Natural killer cell (primary cell): ENCODE measurements around the gene SAMD4A. TPM values are rescaled to one million over a fixed set of nuclear protein-coding genes. Genes with fewer than 3 reads are reported as not detected.

ENCODE experiments used
- ATAC-seq, 3 donors: fragments of 150-1000 bp in 2 of 3; fragments of 200-7000 bp in 1 of 3; cut with Tn5 transposase; 1 replicate in 1 of 3; 2 replicates in 2 of 3; pipeline ENCODE4 v1.10.0; 2021; ENCODE audit warnings: mild to moderate bottlenecking in 2 of 3, moderate library complexity in 2 of 3
- DNase-seq, 2 donors: peaks; one replicate each; pipeline versions ENCODE4 v3.0.0 to v3.0.0-alpha.2; 2013 to 2021; ENCODE audit warnings: mixed read lengths in 1 of 2
- H3K27ac ChIP-seq: one replicate; pipeline ENCODE4 v1.5.1; 2013; ENCODE audit warnings: mild to moderate bottlenecking, low read length
- H3K27me3 ChIP-seq: one replicate; pipeline ENCODE4 v1.6.1; 2013; ENCODE audit warnings: low read length; ENCODE audit not compliant: control insufficient read depth, insufficient read depth
- H3K36me3 ChIP-seq: one replicate; pipeline ENCODE4 v1.6.1; 2013; ENCODE audit warnings: low read length; ENCODE audit not compliant: control insufficient read depth, insufficient read depth
- H3K4me1 ChIP-seq: one replicate; pipeline ENCODE4 v1.6.1; 2013; ENCODE audit warnings: low read length; ENCODE audit not compliant: control insufficient read depth, insufficient read depth
- H3K4me3 ChIP-seq: one replicate; pipeline ENCODE4 v1.5.1; 2013; ENCODE audit warnings: low read length
- H3K9me3 ChIP-seq: one replicate; pipeline ENCODE4 v1.6.1; 2013; ENCODE audit warnings: low read length; ENCODE audit not compliant: control insufficient read depth, insufficient read depth
- H3K27ac Mint-ChIP-seq, 2 donors: one replicate each; pipeline ENCODE4 v1.8.0; 2022; ENCODE audit warnings: mild to moderate bottlenecking in 2 of 2, mixed read lengths in 2 of 2, moderate library complexity in 1 of 2
- H3K27me3 Mint-ChIP-seq, 2 donors: one replicate each; pipeline ENCODE4 v1.8.0; 2022; ENCODE audit warnings: low read depth in 2 of 2, mixed read lengths in 2 of 2
- H3K36me3 Mint-ChIP-seq: one replicate; pipeline ENCODE4 v1.8.0; 2022; ENCODE audit warnings: mixed read lengths
- H3K4me1 Mint-ChIP-seq, 2 donors: one replicate each; pipeline ENCODE4 v1.8.0; 2022; ENCODE audit warnings: mixed read lengths in 2 of 2
- H3K4me3 Mint-ChIP-seq: one replicate; pipeline ENCODE4 v1.8.0; 2022; ENCODE audit warnings: mild to moderate bottlenecking, moderate library complexity, mixed read lengths
- H3K9me3 Mint-ChIP-seq, 2 donors: one replicate each; pipeline ENCODE4 v1.8.0; 2022; ENCODE audit warnings: mixed read lengths in 2 of 2
- CTCF ChIP-seq: fragments of 200-600 bp; IDR thresholded peaks from one replicate; pipeline ENCODE4 v1.8.0; 2022; ENCODE audit warnings: antibody characterized with exemption
- WGBS: methylation state at CpG from one replicate; pipeline ENCODE4 v1.1.7; 2013; ENCODE audit warnings: missing lambda C conversion rate; ENCODE audit not compliant: insufficient coverage; 5-methylcytosine and 5-hydroxymethylcytosine counted together
- intact Hi-C: fragments of 100-400 bp; cut with micrococcal nuclease; formaldehyde crosslinking; loops from one replicate; pipeline ENCODE4 v1.14.2; 2022
- total RNA-seq, 4 donors: library from RNA; stranded (reverse); fragments of 120-200 nt in 1 of 4; gene quantifications; one replicate each; pipeline versions ENCODE4 v1.2.3 to v1.2.4, GENCODE V29; 2013 to 2022

Gene SAMD4A
- total RNA-seq, 3 donors from 2014 or later (not counting 1 experiment from before 2014, with no cell fraction given) = 0.70 to 1.6 (median 1.4) TPM

DNA sequence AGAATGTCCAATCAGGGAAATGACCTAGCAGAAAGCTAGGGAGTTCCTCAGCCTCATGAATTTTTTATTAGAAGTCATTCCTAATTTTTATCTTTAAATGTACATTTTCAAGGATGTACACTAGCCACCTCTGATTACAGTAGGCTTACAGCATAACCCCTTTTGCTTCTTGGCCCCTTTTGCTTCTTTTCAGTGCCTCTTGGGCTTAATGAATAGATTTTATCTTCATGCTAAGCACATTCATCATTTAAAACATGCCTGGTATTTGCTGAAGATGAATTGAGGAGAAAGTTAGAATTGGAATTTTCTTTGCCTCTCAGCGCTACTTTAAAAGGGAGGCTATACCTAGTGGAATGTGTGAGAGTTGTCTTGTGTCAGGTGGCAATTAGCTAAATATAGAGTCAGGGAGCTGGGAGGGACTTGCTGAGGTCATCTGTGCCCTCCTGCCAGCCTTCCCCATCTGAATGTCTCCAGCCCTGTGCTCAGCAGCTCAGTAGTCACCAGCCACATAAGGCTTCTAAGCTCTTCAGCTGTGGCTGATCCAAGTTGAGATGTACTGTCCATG lies 132.1 kb downstream of the SAMD4A start:
- no peak overlapping the region for H3K4me3 Mint-ChIP-seq
- no peaks in the 10 kb centered on the region for H3K9me3 Mint-ChIP-seq
- Histone ChIP-seq H3K4me3 (no peak overlapping the region), H3K36me3 (no peaks in the 10 kb centered on the region), H3K27me3 (peaks cover 11% of the 10 kb centered on the region), H3K4me1 (no peaks in the 10 kb centered on the region), H3K9me3 (no peaks in the 10 kb centered on the region), H3K27ac (no peak overlapping the region)
- ATAC-seq (no peak), DNase-seq (no peak)
- 89% methylated on average over 1 of the region's 1 CpG for WGBS
- no peaks in the 10 kb centered on the region for H3K4me1 Mint-ChIP-seq
- peaks cover 27 to 52% of the 10 kb centered on the region in 2 donors for H3K27me3 Mint-ChIP-seq
- intact Hi-C loops = no loop called here
- H3K36me3 Mint-ChIP-seq = no peaks in the 10 kb centered on the region
- H3K27ac Mint-ChIP-seq = no peak overlapping the region
- no peak for TF ChIP-seq CTCF

- H3K36me3 Mint-ChIP-seq = no peaks in the 10 kb centered on the region
- H3K36me3 ChIP-seq = no peaks in the 10 kb centered on the region
- no peak for TF ChIP-seq CTCF
- peaks cover 11% of the 10 kb centered on the region for H3K27me3 ChIP-seq
- intact Hi-C loops = no loop called here
- H3K4me1 Mint-ChIP-seq = no peaks in the 10 kb centered on the region
- no peak overlapping the region for H3K27ac ChIP-seq
- H3K4me3 Mint-ChIP-seq = no peak overlapping the region
- peaks cover 23 to 46% of the 10 kb centered on the region in 2 donors for H3K27me3 Mint-ChIP-seq
- no peak for ATAC-seq
- H3K4me1 ChIP-seq = no peaks in the 10 kb centered on the region
- no peaks in the 10 kb centered on the region for H3K9me3 Mint-ChIP-seq
- no peak overlapping the region for H3K27ac Mint-ChIP-seq
- no peak overlapping the region for H3K4me3 ChIP-seq
- DNase-seq = no peak
- H3K9me3 ChIP-seq = no peaks in the 10 kb centered on the region
- 83% methylated on average over 3 of the region's 3 CpGs for WGBS
Observed at GRCh38 chr14:54699735-54700134, 132.8 kb downstream of the SAMD4A start.

DNA sequence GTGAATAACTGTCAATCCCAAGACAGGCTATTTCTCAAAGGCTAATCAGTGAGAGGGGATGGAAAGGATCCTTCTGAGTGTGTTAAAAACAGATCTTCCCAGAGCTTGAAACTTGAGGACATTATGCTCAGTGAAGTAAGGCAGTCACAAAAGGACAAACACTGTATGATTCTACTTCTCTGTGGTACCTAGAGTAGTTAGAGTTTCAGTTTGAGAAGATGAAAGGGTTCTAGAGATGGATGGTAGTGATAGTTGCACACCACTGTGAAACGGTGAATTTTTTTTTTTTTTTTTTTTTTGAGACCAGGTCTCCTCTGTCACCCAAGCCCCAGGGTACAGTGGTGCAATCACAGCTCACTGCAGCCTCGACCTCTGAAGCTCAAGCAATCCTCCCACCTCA lies 133.8 kb downstream of the SAMD4A start:
- Histone ChIP-seq H3K27me3 (peaks cover 9% of the 10 kb centered on the region), H3K9me3 (no peaks in the 10 kb centered on the region), H3K4me1 (no peaks in the 10 kb centered on the region), H3K27ac (no peak overlapping the region), H3K4me3 (no peak overlapping the region), H3K36me3 (no peaks in the 10 kb centered on the region)
- 36% methylated on average over 2 of the region's 2 CpGs for WGBS
- DNase-seq (no peak), ATAC-seq (no peak)
- Mint-ChIP-seq H3K27ac (no peak overlapping the region), H3K4me3 (no peak overlapping the region), H3K27me3 (peaks cover 20 to 42% of the 10 kb centered on the region in 2 donors), H3K36me3 (no peaks in the 10 kb centered on the region), H3K9me3 (no peaks in the 10 kb centered on the region), H3K4me1 (no peaks in the 10 kb centered on the region)
- intact Hi-C loops = no loop called here
- TF ChIP-seq CTCF = no peak

- peaks cover 9% of the 10 kb centered on the region for H3K27me3 ChIP-seq
- no peaks in the 10 kb centered on the region for H3K4me1 ChIP-seq
- no peaks in the 10 kb centered on the region for H3K36me3 ChIP-seq
- ATAC-seq (no peak), DNase-seq (no peak)
- Mint-ChIP-seq H3K27me3 (peaks cover 23 to 30% of the 10 kb centered on the region in 2 donors), H3K27ac (no peak overlapping the region), H3K4me3 (no peak overlapping the region), H3K4me1 (no peaks in the 10 kb centered on the region), H3K9me3 (no peaks in the 10 kb centered on the region), H3K36me3 (no peaks in the 10 kb centered on the region)
- 92% methylated on average over 11 of the region's 12 CpGs for WGBS
- H3K27ac ChIP-seq = no peak overlapping the region
- no peak for TF ChIP-seq CTCF
- H3K4me3 ChIP-seq = no peak overlapping the region
- H3K9me3 ChIP-seq = no peaks in the 10 kb centered on the region
- intact Hi-C loops = no loop called here
Observed at GRCh38 chr14:54702014-54702491, 135.1 kb downstream of the SAMD4A start.
